C4-2B (cell line): Measurements from ENCODE around the gene NEUROD4.

Experiments used
- ZFX ChIP-seq: fragments of 450-650 bp; IDR thresholded peaks from 2 replicates; pipeline ENCODE4 v1.6.1; 2017
- TF ChIP-seq, protein P1 (sequence below): fragments of 450-650 bp; conservative IDR thresholded peaks from 2 replicates; pipeline ENCODE4 v1.5.1; 2017; ENCODE audit warnings: mild to moderate bottlenecking

GRCh38 chr12:54988402-54989054, 31.2 kb upstream of the NEUROD4 start:
- TF ChIP-seq, protein P1, sequence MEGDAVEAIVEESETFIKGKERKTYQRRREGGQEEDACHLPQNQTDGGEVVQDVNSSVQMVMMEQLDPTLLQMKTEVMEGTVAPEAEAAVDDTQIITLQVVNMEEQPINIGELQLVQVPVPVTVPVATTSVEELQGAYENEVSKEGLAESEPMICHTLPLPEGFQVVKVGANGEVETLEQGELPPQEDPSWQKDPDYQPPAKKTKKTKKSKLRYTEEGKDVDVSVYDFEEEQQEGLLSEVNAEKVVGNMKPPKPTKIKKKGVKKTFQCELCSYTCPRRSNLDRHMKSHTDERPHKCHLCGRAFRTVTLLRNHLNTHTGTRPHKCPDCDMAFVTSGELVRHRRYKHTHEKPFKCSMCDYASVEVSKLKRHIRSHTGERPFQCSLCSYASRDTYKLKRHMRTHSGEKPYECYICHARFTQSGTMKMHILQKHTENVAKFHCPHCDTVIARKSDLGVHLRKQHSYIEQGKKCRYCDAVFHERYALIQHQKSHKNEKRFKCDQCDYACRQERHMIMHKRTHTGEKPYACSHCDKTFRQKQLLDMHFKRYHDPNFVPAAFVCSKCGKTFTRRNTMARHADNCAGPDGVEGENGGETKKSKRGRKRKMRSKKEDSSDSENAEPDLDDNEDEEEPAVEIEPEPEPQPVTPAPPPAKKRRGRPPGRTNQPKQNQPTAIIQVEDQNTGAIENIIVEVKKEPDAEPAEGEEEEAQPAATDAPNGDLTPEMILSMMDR, result no peak
- TF ChIP-seq ZFX, result no peak
